HG02973 (cell line): ENCODE data around the gene ENTREP3.
"Not testable (repeated sequence)": the region's sequence is repeated elsewhere in the genome, so short reads cannot be mapped to it uniquely, and the experiment has no call there.

Experiments
- ATAC-seq: cut with Tn5 transposase; IDR thresholded peaks from one replicate; pipeline ENCODE4 v1.9.1; 2021; ENCODE audit warnings: moderate library complexity; ENCODE audit not compliant: unreplicated experiment

The ENTREP3 gene

GRCh38 chr1:155253208-155253607, 2.1 kb downstream of the ENTREP3 start:
- ATAC-seq = no peak

DNA sequence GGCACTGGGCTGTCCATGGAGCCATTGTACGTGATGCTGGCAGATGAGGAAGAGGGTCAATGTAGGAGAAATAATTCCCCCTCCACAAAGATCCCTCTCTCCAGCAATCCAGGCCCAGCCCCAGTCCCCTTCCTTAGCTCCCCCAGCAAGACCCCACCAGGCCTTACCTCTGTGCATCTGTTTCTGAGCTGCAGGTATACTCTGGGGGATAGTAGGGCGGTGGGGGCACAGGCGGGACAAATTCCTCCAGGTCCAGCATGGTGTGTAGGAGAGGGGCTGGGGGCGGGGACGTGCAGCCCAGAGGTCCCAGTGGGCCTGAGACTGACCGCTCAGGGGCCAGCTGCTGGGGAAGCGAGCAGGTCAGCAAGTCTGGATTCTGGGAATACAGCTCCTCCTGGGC, 3.7 kb downstream of the ENTREP3 start:
- no peak for ATAC-seq

DNA sequence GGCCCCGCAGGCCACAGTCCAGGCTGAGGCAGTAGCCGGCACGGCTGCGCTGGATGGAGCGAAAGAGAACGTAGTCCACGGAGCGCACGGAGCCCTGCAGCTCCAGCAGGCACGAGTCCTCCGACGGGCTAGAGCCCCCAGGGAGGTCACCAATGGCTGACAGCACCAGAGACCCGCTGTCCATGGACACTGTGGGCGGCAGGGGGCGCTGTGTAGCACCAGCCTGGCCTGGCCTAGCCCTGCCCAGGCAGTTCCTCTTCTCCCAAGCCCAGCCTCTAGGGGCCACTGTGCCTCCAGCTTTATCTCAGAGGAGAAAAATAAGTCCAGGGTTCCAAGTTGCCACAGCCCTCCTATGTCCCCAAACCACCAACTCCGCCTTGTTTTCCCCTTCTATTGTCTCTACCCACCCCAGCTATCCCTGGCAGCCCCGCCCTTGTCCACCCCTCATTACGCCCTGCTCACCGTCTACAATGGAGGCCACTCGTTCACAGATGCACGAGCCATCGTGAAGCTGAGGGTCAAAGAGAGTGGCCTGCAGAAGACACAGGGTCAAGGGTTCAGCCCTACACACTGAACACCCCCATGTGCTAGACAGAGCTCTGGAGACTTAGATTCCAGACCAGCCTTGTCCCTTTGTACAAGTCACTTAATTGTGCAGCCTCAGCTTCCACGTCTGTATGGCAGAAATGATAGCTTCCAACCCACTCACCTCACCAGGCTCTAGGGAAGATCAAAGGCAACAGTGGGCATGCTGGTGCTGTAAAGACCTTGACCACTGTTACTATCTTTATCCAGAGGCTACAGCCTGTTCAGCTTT, 4.4 kb downstream of the ENTREP3 start:
- ATAC-seq = peak; percentile 77

- no peak for ATAC-seq
Measured at GRCh38 chr1:155250246-155250632, 5.0 kb downstream of the ENTREP3 start.

DNA sequence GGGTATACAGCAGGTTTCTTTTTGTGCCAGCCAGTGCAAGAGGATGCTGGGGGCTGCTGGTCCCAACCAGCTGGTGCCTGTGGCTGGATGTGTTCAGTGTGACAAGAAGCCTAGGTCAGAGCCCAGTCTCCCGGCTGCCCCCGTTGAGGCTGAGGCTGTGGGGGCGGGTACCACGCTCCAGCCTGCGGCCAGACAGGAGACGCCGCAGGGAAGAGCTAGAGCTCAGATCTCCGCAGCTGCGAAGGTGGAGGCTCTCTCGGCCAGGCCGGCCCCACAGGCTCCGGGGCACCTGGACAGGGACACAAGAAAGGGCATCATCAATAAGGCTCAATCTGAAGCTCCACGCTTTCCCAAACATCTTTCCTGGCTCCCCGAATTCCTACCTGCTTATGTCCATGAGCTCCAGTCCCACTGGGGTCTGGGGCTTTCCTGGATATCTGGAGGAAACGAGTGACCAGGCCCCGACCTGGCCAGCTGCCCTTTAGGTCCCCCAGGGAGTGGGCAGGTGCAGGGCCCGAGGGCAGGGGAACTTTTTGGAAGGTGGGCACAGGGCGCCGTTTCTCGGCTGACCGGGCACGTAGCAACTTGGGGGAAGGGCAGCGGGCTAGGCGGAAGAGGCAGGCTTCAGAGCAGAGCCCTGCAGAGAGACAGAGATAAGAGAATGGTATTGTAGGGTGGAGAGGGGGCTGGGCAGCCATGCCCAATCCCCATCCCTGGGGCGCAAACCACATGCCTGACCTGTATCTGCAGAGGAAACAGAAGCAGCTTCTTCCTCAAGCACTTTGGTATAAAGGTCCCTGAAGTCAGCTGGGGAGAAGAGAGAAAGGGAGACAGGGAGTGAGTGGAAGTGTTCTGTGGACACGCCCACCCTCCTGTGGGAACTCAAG, 7.4 kb downstream of the ENTREP3 start:
- no peak for ATAC-seq

DNA sequence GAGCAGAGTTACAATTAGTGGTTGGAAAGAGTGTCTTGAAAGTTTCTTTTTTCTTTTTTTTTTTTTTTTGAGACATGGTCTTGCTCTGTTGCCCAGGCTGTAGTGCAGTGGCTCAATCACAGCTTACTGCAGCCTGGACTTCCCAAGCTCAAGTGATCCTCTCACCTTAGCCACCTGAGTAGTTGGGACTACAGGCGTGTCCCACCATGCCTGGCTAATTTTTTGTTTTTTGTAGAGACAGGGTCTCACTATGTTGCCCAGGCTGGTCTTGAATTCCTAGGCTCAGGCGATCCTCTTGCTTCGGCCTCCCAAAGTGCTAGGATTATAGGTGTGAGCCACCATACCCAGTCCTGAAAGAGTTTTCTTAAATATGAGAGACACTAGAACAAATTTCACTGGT, 8.5 kb downstream of the ENTREP3 start:
- not testable (repeated sequence) for ATAC-seq

DNA sequence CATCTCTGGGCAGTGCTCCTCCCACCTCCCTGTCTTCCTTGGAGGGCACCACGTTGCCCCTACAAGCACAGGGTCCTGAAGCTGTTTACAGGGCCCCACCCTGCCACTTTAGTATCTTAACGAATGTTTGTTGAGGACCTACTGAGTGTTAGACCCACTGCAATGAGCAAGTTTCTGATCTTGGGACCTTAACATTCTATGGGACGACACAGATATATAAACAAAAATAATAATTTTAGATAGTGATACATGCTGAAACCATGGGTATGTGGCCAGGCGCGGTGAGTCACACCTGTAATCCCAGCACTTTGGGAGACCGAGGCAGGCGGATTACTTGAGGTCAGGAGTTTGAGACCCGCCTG, 10.1 kb downstream of the ENTREP3 start:
- no peak for ATAC-seq

DNA sequence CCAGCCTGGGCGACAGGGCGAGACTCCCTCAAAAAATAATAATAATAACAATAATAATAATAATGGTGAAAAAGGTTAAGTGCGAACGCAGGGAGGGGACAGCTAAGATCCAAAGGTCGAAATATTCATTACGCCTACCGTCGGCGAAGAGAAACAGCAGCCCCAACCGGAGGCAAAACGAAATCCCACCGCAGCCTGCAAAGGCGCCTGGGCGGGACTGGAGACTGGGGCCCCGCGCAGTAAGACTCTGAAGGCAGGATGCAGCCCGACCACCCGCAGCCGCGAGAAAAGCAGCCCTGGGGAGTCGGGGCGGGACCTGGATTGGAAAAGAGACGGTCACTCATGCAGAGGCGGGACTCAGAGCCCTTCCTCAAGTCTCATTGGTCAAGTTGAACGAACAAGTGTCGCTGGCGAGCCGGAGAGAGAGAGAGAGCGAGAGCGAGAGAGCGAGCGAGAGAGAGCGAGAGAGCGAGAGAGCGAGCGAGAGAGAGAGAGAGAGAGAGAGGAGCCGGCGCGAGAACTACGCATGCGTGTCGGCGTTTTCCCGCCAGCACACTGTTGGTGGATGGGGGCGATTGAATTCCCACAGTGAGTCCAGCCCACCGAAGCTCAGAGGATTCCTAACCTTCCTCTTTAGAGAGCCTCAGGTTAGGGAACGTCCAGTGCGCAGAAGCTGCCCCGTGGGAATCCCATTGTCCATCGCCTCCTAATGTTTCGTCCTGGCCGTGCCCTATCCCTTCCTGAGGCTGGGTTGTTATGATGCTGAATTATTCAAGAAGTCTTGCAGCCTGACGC, 10.7 kb downstream of the ENTREP3 start:
- ATAC-seq = peak; percentile 82

DNA sequence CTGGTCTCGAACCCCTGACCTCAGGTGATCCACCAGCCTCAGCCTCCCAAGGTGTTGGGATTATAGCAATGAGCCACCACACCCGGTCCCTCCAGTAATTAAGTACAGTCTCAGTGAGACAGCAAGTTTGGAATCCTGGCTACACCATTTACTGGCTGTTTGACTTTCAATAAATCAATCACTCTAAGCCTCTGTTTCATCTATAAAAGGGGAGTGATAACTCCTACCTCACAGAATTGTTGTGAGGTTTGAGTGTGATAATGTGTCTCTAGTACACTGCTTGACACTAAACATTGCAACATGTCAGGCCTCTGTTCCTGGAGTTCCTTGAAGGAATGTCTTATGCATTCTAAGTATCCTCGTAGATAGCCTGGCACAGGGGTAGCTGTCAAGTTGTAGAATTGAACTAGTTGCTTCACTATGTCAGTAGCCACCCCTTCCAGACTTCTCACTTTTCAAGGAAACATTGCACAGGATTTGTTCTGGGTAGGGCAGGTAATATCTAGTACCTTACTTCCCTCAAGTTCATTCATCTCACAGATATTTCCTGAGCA, 12.4 kb downstream of the ENTREP3 start:
- ATAC-seq = no peak

DNA sequence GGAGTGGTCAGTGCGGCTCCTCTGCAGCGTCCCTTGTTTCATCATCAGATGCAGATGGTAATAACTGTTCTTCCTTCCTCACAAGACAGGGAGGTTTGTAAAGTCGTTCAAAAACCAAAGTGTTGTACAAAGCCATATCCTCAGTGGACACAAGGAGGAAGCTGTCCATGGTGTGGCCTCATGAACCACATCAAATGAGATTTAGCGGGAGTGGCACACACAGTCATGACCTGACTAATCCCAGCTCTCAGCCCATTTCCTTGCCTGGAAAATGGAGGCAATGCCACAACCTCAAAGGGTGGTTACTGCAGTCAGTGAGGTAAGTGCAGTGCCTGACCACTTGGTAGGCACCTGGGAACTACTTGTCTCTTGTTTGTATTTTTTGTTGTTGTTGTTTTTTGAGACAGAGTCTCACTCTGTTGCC, 13.4 kb downstream of the ENTREP3 start:
- ATAC-seq = no peak

DNA sequence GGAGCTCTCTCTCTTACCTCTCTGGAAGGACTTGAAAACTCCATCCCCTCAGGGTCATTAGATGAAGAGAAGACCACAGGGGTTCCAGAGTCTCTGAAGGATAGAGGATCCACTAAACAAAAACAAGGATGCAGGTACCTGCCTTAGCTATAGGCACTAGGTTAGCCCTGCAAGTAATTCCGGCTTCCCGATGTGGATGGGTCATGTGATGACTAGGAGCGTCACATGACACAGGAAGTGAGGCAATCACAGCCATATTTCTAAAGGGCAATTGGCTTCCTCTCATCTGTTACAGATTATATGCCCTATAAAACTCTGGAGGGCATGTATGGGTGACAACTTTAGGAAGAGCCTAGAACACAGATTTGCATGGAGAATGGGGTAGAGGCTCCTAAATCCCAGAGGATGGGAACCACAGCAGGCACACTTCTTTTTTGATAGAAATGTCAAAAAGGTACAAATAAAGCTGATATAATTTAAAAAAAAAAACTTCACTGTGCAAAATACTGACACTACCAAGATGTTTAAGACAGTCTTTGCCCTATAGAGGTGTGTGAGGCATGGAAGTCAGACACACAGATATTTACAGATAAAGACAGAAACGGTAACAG, 14.1 kb downstream of the ENTREP3 start:
- ATAC-seq = no peak

DNA sequence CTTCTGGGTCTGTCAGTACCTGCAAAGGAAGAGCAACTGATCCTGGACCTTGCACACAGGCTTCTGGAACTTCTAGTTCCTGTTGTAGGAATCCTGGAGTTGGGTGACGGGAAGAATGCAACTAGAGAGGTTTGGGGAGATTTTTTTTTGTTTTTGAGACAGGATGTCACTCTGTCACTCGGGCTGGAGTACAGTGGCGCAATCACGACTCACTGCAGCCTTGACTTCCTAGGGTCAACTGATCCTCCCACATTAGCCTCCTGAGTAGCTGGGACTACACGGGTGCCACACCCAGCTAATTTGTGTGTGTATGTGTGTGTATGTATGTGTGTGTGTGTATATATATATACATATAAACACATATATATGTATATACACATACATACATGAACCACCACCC, 18.8 kb downstream of the ENTREP3 start:
- ATAC-seq = no peak

DNA sequence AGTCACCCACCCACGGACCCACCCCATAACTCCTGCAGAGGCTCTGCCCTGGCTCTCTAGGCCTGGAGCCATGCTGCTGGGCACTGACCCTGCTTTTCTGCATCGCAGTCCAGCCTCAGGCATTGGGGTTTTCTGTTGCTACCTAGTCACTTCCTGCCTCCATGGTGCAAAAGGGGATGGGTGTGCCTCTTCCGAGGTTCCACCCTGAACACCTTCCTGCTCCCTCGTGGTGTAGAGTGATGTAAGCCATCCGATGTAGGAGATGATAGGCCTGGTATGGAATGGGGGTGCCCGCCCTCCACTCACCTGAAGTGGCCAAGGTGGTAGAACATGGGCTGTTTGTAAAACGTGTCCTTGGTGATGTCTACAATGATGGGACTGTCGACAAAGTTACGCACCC, 19.9 kb downstream of the ENTREP3 start:
- ATAC-seq = not testable (repeated sequence)

DNA sequence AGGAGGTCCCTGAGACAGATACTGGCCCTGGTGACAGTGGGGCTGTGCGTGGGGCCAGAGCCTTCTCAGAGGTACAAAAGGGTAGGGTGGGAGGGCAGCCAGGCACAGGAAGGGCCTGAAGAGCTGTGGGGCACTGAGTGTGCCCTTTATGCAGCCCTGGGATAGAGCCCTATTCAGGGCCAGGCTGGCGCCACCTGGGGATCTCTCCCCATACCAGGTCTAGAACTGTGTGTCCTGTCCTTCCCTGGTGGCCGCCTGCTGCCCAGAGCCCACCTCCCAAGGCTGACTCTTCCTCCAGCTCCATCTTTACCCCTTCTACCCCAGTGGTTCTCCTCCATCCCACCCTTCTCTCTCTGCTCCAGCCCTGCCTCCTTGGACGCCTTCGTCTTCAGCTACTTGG, 21.8 kb downstream of the ENTREP3 start:
- not testable (repeated sequence) for ATAC-seq

GRCh38 chr1:155232001-155232978, 23.0 kb downstream of the ENTREP3 start:
- not testable (repeated sequence) for ATAC-seq

DNA sequence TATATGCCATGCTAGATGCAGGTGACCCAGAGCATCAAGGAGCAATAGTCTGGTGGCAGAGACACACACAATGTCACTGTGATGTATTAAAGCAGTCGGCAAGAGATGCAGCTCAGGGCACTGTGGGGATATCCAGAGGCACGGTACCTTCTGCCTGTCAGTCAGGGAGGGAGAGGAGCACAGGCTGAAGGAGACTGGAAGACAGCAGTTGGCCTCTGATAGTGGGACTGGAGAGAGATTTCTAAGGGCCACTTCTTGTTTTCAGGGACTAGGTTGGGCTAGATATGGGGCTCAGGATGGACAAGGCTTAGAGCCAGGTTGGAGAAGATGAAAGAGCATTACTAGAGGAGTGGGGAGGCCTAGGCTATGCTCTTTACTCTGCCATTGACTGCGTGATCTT, 24.0 kb downstream of the ENTREP3 start:
- ATAC-seq = not testable (repeated sequence)

- ATAC-seq = no peak
Measured at GRCh38 chr1:155228096-155228427, 27.2 kb downstream of the ENTREP3 start.

DNA sequence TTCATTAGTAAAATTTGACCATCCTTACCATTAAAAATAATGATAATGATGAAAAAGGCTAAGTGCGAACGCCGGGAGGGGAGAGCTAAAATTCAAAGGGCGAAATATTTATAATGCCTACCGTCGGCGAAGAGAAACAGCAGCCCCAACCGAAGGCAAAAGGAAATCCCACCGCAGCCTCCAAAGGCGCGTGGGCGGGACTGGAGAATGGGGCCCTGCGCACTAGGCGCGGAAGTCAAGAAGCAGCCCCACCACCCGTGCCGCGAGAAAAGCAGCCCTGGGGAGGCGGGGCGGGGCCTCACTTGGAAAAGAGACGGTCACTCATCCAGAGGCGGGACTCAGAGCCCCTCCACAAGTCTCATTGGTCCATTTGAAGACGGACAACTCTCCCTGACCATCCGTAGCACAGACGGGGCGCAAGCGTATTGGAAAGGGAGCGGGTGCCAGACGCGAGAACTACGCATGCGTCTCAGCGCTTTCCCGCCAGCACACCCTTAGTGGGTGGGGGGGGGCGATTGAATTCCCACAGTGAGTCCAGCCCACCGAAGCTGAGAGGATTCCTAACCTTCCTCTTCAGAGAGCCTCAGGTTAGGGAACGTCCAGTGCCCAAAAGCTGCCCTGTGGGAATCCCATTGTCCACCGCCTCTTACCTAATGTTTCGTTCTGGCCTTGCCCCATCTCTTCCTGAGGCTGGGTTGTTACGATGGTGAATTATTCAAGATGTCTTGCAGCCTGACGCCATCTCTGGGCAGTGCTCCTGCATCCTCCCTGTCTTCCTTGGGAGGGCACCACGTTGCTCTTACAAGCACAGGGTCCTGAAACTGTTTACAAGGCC, 27.8 kb downstream of the ENTREP3 start:
- ATAC-seq = peak; percentile 82

GRCh38 chr1:155226910-155227260, 28.4 kb downstream of the ENTREP3 start:
- no peak for ATAC-seq
